ENCODE measurements around the gene OAF.

OAF gene

GRCh38 chr11:120183701-120184141 is 27.1 kb upstream of the OAF start:
- DNase-seq (ENCODE audit: low read depth in 2 of 2) = no peak

GRCh38 chr11:120184371-120184945 is 26.4 kb upstream of the OAF start:
- DNase-seq (ENCODE audit: low read depth in 2 of 2) = no peak

- DNase-seq (ENCODE audit: low read depth in 2 of 2) = no peak
These were observed 25.7 kb upstream of the OAF start for GRCh38 chr11:120184946-120185705.

GRCh38 chr11:120185706-120186455 is 25.0 kb upstream of the OAF start:
- no peak for DNase-seq (ENCODE audit: low read depth in 2 of 2)

- no peak for DNase-seq (ENCODE audit: low read depth in 2 of 2)
These were observed 24.4 kb upstream of the OAF start for GRCh38 chr11:120186456-120186773.

DNA sequence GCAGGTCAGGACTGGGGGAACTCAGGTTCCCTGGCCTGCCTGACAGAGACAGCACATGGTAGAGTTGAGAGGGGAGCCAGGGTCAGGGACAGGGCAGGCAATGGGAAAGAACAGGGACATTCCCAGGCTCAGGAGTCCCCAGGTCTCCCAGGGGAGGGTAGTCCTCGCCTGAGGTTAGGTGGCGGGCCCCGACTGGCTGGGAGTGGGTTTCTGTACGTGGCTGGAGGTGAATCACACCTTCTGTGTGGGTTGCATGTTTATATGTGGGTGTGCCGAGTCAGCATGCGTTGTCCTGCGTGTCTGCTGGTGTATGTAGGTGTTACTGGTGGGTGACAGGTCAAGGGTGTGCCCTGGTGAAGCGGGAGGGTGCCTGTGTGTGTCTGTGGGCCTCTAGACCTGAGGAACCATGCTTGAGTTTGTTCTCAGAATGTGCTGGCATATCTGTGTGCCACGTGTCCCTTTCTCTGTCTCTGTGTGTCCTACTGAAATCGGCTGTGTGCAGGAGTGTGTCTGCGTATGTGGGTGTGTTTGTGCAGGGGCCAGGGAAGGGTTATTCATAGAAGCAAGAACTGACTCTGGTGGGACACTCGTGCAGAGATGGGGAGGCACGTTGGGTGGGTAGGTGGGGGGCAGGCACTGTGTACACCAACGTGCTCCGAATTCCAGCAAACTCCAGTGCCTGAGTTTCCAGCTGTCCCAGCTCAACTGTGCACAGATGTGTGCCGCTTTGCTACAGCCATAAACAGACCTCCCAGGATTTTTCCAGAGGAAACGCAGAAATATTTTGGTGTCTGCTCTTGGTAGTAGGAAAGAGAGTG is 23.8 kb upstream of the OAF start:
- DNase-seq (ENCODE audit: low read depth in 2 of 2) = no peak

GRCh38 chr11:120188371-120188770 is 22.5 kb upstream of the OAF start:
- no peak for DNase-seq (ENCODE audit: low read depth in 2 of 2)

- DNase-seq (ENCODE audit: low read depth in 2 of 2) = no peak
These were observed 21.9 kb upstream of the OAF start for GRCh38 chr11:120188811-120189455.

- no peak for DNase-seq (ENCODE audit: low read depth in 2 of 2)
These were observed 19.8 kb upstream of the OAF start for GRCh38 chr11:120191058-120191457.

DNA sequence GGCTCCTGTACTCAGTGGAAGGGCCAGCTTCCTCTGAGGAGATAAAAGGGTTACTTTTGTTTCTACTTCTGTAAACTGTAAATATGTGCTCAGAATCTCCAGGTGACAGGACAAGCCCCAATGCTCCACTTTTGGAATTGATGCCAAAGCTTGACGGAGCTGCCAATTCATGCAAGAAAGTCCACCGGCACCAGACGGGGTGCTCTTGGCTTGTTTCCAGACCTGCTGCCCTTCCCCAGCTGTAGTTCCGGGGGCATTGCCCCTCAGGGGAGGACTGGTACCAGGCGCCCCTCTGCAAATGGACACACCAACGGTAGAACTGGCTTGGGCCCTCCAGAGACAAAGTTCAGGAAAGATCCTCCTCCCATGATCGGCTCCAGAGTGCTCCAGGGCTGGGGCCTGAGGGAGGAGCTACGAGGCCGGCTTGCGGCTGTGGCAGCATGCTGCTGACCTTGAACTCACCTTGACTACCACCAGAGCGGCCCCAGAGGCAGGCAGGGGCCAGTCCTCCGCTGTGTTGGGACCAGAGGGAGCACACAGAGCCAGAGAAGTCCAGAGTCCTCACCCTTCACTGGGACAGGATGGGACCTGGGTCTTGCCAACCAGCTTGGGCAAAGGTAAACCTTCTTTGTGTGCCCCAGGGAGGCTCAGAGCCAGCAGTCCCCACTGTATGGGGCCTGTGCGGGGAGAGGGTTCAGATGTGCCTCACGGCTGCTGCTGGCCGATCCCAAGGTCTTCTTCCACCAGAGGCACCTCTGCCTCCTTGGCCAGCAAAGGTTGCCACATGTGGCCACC is 17.8 kb upstream of the OAF start:
- DNase-seq (ENCODE audit: low read depth in 2 of 2) = no peak

GRCh38 chr11:120194166-120194565 is 16.7 kb upstream of the OAF start:
- no peak for DNase-seq (ENCODE audit: low read depth in 2 of 2)

DNA sequence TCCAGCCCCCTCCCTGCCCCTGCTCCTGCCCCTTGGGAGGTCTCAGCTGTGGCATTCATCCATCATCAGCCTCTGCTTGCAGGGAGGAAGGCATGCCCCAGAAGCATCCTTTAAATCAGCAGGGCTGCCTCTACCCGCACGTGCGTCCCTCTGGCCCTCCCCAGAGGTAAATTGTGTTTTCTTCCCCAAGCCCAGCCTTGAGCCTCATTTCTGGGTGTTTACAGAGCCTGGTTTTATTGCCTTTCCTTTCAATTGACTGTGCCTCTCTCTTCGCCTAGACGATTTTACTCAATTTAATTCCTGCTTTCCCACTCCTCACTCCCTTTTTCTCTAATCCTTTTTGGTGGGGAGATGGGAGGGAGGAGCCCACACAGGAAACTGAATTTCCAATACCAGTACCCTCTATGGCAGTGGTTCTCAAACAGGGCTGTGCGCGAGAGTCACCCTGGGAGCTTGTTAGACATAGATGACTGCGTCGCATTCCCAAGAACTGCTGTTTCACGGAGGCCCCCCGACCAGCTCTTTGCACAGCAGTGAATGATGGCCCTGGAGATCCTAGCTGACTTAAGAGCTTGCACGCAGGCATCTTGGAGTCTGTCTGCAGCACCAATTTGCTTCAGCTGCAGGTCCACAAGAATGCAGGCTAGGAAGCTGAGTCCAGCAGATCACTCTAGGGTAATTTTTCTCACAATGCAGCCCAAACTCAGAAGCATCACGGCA is 15.1 kb upstream of the OAF start:
- DNase-seq (ENCODE audit: low read depth in 2 of 2) = no peak

- DNase-seq (ENCODE audit: low read depth in 2 of 2) = no peak
These were observed 14.0 kb upstream of the OAF start for GRCh38 chr11:120196826-120197225.

- DNase-seq (ENCODE audit: low read depth in 2 of 2) = no peak
These were observed 13.5 kb upstream of the OAF start for GRCh38 chr11:120197251-120197891.

GRCh38 chr11:120197977-120198376 is 12.9 kb upstream of the OAF start:
- DNase-seq (ENCODE audit: low read depth in 2 of 2) = no peak

DNA sequence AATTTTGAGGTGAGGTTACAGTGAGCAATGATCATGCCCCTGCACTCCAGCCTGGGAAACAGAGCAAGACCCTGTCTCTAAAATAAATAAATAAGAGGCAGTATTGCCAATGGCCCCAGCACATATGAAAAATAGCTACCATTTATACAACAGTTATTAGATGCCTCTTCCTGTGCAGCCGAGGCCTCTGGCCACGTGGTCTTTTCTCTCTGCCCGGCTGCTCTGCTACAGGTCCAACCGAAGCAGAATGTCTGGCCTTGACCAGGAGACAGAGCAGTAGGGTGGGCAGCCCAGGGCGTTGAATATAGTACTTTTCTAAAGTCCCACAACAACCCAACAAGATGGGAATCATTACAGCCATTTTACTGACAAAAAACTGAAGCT is 12.4 kb upstream of the OAF start:
- no peak for DNase-seq (ENCODE audit: low read depth in 2 of 2)

DNA sequence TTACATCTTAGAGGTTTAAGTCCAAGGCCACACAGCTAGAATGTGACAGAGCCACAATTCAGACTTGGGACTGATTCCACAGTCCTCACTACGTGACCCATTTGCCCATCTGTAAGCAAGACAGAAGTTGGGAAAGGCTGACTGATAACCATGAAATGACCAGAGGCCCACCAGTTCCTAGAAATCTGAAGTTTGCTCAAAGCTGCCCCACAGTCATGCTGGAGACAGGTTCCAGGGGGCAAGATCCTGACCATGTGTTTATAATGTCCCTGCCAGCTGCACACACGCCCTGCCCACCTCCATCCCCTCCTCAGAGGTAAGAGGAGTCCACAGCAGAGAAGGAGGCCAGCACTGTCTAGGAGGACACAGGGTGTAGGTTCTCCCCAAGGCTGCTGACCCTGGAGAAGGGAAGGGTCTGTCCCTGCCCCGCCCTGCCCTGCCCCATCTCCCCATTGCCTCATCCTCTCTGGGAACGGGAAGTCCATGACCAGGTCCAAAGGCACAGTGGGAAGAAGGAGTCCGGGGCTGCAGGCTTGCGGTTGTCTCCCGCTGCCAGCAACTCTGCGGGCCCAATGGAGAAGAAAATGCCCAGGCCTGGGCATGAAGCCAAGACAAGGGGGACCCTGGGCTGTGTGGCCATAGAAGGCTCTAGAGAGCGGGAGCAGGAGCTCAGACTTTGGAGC is 11.9 kb upstream of the OAF start:
- no peak for DNase-seq (ENCODE audit: low read depth in 2 of 2)

GRCh38 chr11:120199613-120200012 is 11.2 kb upstream of the OAF start:
- no peak for DNase-seq (ENCODE audit: low read depth in 2 of 2)

DNA sequence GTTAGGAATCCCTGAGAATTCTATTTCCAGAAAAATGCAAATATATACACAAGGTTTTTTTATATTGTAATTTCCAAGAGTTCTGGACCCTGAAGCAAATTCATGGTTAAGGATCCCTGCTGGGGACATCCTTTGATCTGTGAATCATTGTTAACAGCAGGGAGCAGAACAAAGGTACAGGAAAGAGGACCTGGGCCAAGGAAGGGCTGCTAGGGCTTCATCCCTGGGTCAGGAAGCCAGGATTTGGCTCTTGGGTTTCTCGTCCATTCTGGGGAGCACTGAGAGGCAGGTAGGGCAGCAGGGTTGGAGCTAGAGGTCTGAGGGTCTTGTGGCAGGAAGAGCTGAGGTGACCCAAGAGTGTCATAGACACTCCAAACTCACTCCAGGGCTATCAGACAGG is 10.2 kb upstream of the OAF start:
- no peak for DNase-seq (ENCODE audit: low read depth in 2 of 2)
